ENCODE measurements around the gene CD53. TPM values are rescaled to one million over a fixed set of nuclear protein-coding genes. Genes with fewer than 3 reads are reported as not detected.

Gene CD53
- total and polyA plus RNA-seq, 3 experiments from 2014 or later, result 190 to 1,104 (median 194) TPM

DNA sequence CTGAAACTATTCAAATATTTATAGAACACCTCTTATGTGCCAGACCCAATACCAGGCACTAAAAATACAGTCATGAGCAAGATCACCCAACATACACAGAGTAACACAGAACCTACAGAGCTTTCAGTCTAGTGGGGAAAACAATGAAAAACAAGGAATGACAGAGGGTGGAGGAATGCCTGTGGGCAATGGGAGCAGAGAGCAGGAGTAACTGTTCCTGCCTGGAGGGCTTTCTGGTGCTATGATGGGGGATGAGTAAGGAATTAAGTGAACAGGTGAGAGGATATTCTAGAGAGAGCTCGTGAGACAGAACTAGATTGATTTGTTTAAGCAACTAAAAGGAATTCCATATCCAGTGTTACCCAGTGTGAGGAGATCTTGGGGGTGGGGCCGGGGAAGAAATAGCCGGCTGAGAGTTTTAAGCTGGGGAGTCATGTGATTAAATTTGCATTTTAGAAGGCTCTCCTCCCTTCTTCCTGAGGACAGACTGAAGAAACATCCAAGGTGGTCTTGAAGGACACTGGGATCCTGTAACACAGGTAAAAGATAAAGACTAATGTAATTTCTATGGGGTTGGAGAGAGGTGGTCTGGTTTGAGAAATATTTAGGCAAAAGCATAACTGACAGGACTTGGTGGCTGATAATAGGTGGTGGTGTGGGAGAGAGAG lies 2.1 kb upstream of the CD53 start:
- ChIA-PET POLR2A (interaction anchor here (0.6 to 2.2 kb wide), 2 partner anchors 75 to 93 kb away, joined by 5 to 7 read pairs; partner anchors contain the start of gene LRIF1), CTCF (interaction anchor here (1.4 to 1.7 kb wide), 3 partner anchors 11 to 90 kb away, joined by 3 to 4 read pairs (median 3); no protein-coding TSS in a partner anchor)
- no peaks in the 10 kb centered on the region for H3K9me3 ChIP-seq (ENCODE audit: low read length)
- peak overlapping the region; percentile 6 to 80 (median 29) for H3K4me3 Mint-ChIP-seq
- DNase-seq, result no peak
- H3K4me1 ChIP-seq (ENCODE audit: insufficient read depth, low read length), result peaks cover 24% of the 10 kb centered on the region
- H3K4me1 Mint-ChIP-seq, result peaks cover 45 to 65% (median 50%) of the 10 kb centered on the region in 3 donors
- H3K27me3 ChIP-seq (ENCODE audit: insufficient read depth, low read length, poor library complexity, severe bottlenecking), result no peaks in the 10 kb centered on the region
- H3K36me3 ChIP-seq (ENCODE audit: insufficient read depth, low read length), result no peaks in the 10 kb centered on the region
- H3K27ac ChIP-seq (ENCODE audit: low read depth, low read length), result no peak overlapping the region
- H3K4me3 ChIP-seq (ENCODE audit: low read length), result no peak overlapping the region
- H3K27ac Mint-ChIP-seq, result peak overlapping the region; percentile 94 to 99 (median 98)
- no peaks in the 10 kb centered on the region for H3K27me3 Mint-ChIP-seq
- H3K9me3 Mint-ChIP-seq, result peaks cover 3 to 9% (median 4%) of the 10 kb centered on the region in 5 donors
- peaks cover 5 to 28% (median 27%) of the 10 kb centered on the region in 3 donors for H3K36me3 Mint-ChIP-seq

DNA sequence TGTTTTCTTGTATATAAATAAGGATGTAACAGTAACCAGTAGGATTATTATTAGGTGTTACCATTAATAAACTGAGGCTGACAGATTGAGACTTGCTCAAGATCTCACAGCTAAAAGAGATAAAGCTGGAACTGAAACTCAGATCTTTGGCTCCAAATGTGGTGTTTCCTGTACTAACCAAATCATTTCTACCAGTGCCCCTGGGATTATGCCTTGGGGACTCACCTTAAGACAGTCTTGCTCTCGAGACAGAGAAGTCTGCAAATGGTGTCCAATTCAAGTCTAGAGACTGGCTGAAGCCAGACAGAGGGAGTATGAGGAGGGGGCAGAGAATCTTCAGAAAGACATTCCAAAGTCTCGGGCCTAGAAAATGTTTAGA lies 593 bp upstream of the CD53 start:
- H3K27me3 ChIP-seq (ENCODE audit: insufficient read depth, low read length, poor library complexity, severe bottlenecking), result no peaks in the 10 kb centered on the region
- peaks cover 4% of the 10 kb centered on the region for H3K36me3 ChIP-seq (ENCODE audit: insufficient read depth, low read length)
- no peaks in the 10 kb centered on the region for H3K9me3 ChIP-seq (ENCODE audit: low read length)
- peaks cover 9 to 35% (median 18%) of the 10 kb centered on the region in 3 donors for H3K36me3 Mint-ChIP-seq
- H3K4me3 ChIP-seq (ENCODE audit: low read length), result peak overlapping the region; percentile 94
- peak overlapping the region; percentile 95 for H3K27ac ChIP-seq (ENCODE audit: low read depth, low read length)
- ChIA-PET POLR2A (interaction anchor here (1.0 to 2.2 kb wide), 5 partner anchors 9 to 92 kb away, joined by 3 to 7 read pairs (median 3); partner anchors contain the start of gene LRIF1), CTCF (interaction anchor here (1.0 to 1.7 kb wide), 4 partner anchors 12 to 92 kb away, joined by 3 to 4 read pairs (median 3); partner anchors contain the start of gene LRIF1)
- H3K27ac Mint-ChIP-seq, result peak overlapping the region; percentile 94 to 99 (median 98)
- H3K27me3 Mint-ChIP-seq, result no peaks in the 10 kb centered on the region
- H3K4me1 ChIP-seq (ENCODE audit: insufficient read depth, low read length), result peaks cover 39% of the 10 kb centered on the region
- peaks cover 0 to 6% (median 1%) of the 10 kb centered on the region in 5 donors for H3K9me3 Mint-ChIP-seq
- H3K4me1 Mint-ChIP-seq, result peaks cover 54 to 64% (median 57%) of the 10 kb centered on the region in 3 donors
- no peak for DNase-seq
- peak overlapping the region; percentile 97 to 99 (median 99) for H3K4me3 Mint-ChIP-seq

DNA sequence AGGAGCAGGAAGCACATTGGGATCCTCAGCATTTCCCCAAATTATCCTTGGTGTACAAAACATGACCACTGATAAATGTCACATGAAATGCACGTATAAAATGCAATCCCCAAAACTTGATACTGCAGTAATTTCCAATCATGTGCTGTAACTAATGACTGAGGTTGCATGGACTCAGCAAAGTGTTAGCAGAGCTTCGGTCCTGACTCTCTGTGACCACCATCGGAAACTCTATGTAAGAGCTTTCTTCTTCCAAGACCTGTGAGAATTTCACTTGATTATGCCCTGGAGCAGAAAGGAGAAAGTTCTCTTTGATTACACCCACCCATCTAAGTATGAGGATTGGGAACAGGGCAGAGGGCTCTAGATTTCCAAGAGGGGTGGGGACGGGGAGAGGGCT lies 908 bp downstream of the CD53 start:
- Mint-ChIP-seq H3K27me3 (no peaks in the 10 kb centered on the region), H3K27ac (peak overlapping the region; percentile 94 to 99 (median 98)), H3K4me1 (peaks cover 55 to 63% (median 62%) of the 10 kb centered on the region in 3 donors), H3K4me3 (peak overlapping the region; percentile 97 to 99 (median 99)), H3K36me3 (peaks cover 9 to 45% (median 11%) of the 10 kb centered on the region in 3 donors), H3K9me3 (peaks cover 0 to 1% (median 0%) of the 10 kb centered on the region in 5 donors)
- no peak for DNase-seq
- Histone ChIP-seq H3K27me3 (ENCODE audit: insufficient read depth, low read length, poor library complexity, severe bottlenecking) (no peaks in the 10 kb centered on the region), H3K36me3 (ENCODE audit: insufficient read depth, low read length) (peaks cover 4% of the 10 kb centered on the region), H3K4me3 (ENCODE audit: low read length) (peak overlapping the region; percentile 94), H3K9me3 (ENCODE audit: low read length) (no peaks in the 10 kb centered on the region), H3K4me1 (ENCODE audit: insufficient read depth, low read length) (peaks cover 52% of the 10 kb centered on the region), H3K27ac (ENCODE audit: low read depth, low read length) (peak overlapping the region; percentile 95)
- POLR2A ChIA-PET, result interaction anchor here (0.6 to 2.4 kb wide), 5 partner anchors 9 to 643 kb away, joined by 3 to 13 read pairs (median 6); partner anchors contain the start of gene LRIF1
- CTCF ChIA-PET, result interaction anchor here (0.7 to 1.9 kb wide), 3 partner anchors 17 to 90 kb away, joined by 3 to 6 read pairs (median 3); partner anchors contain the start of gene LRIF1

DNA sequence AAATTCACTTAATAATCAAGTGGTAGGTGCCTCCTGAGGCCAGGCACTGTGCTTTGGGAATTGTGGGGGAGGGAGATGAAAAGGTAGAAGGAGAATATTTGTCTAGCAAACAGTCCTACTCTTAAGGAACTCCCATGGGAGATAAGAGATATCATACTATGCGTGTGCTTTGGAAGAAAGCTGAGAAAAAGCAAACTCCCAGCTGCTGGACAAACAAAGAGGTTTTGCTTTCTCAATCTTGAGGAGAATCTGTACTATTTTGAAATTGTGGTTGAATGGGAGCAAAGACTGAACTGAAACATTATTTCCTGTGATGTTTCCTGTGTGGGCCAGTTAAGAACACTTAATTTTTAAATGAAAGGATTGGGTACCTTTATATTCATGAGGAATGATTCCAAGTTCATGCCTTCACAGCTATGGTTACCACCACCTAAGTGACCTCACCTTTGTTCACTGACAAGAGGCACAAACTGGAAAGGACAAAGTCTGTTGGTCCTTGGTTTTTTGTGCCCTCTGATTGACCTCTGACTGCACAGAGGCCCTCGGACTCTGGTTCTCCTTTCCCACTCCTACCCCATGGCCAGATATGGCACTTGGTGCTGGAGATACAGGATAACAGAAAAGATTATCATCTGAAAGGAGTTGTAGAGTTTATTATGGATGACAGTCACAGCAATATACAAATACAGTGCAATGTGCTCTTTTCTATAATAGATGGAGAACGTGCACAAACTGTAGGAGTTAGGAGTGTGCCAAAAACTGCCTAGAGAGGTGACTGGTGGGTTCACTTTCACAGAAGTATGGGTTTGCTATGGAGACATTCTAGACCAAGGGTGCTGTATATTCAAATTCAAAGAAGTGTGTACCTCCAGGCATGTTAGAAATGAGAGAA lies 1.6 kb downstream of the CD53 start:
- peaks cover 0 to 1% (median 0%) of the 10 kb centered on the region in 5 donors for H3K9me3 Mint-ChIP-seq

DNA sequence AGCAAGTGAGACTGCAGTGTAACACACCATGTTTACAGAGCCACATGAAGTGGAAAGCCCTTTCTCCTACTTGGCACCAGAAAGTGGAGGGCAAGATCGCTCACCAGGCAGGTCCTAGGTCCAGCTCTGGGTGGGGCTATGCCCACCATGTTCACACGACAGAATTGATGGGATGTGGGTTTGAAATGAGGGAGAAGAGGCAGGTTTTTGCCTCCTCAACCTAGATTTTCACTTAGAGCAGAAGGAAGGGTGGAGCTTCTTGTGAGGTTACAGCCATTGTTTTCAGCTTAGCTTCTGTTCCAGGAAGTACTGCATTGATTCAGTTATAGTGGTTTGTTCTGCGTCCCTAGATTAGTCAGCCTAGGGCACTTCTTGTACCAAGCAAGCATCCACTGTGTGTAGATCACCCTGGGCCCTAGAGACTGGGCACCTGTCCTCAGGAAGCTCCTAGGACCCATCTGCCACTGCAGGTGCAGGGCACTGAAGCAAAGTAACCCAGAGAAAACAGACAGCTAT lies 2.3 kb downstream of the CD53 start:
- DNase-seq, result peak; percentile 12 to 69 (median 56)
- Mint-ChIP-seq H3K27ac (peak overlapping the region; percentile 94 to 99 (median 98)), H3K4me1 (peaks cover 58 to 69% (median 69%) of the 10 kb centered on the region in 3 donors), H3K9me3 (peaks cover 0 to 1% (median 0%) of the 10 kb centered on the region in 5 donors), H3K36me3 (peaks cover 11 to 51% (median 12%) of the 10 kb centered on the region in 3 donors), H3K4me3 (peak overlapping the region; percentile 97 to 99 (median 99)), H3K27me3 (no peaks in the 10 kb centered on the region)
- no peaks in the 10 kb centered on the region for H3K9me3 ChIP-seq (ENCODE audit: low read length)
- peaks cover 4% of the 10 kb centered on the region for H3K36me3 ChIP-seq (ENCODE audit: insufficient read depth, low read length)
- H3K4me3 ChIP-seq (ENCODE audit: low read length), result peak overlapping the region; percentile 94
- ChIA-PET CTCF (interaction anchor here (0.6 to 1.5 kb wide), 3 partner anchors 16 to 341 kb away, joined by 3 to 5 read pairs (median 4); no protein-coding TSS in a partner anchor), POLR2A (interaction anchor here (0.8 to 2.4 kb wide), 7 partner anchors 10 to 203 kb away, joined by 3 to 12 read pairs (median 4); no protein-coding TSS in a partner anchor)
- peak overlapping the region; percentile 95 for H3K27ac ChIP-seq (ENCODE audit: low read depth, low read length)
- no peaks in the 10 kb centered on the region for H3K27me3 ChIP-seq (ENCODE audit: insufficient read depth, low read length, poor library complexity, severe bottlenecking)
- H3K4me1 ChIP-seq (ENCODE audit: insufficient read depth, low read length), result peaks cover 66% of the 10 kb centered on the region

More for the DNA sequence above, 1.6 kb downstream of the CD53 start:
- peak in 1 of 5 donors; percentile 52 for DNase-seq
- ChIA-PET CTCF (interaction anchor here (0.6 to 1.9 kb wide), 4 partner anchors 17 to 342 kb away, joined by 3 to 6 read pairs (median 4); no protein-coding TSS in a partner anchor), POLR2A (interaction anchor here (0.6 to 2.4 kb wide), 8 partner anchors 10 to 642 kb away, joined by 3 to 13 read pairs (median 4); partner anchors contain the start of gene LRIF1)
- Histone ChIP-seq H3K9me3 (ENCODE audit: low read length) (no peaks in the 10 kb centered on the region), H3K27me3 (ENCODE audit: insufficient read depth, low read length, poor library complexity, severe bottlenecking) (no peaks in the 10 kb centered on the region), H3K4me3 (ENCODE audit: low read length) (peak overlapping the region; percentile 94), H3K27ac (ENCODE audit: low read depth, low read length) (peak overlapping the region; percentile 95), H3K4me1 (ENCODE audit: insufficient read depth, low read length) (peaks cover 59% of the 10 kb centered on the region), H3K36me3 (ENCODE audit: insufficient read depth, low read length) (peaks cover 4% of the 10 kb centered on the region)
- peaks cover 9 to 49% (median 11%) of the 10 kb centered on the region in 3 donors for H3K36me3 Mint-ChIP-seq
- H3K27me3 Mint-ChIP-seq, result no peaks in the 10 kb centered on the region
- H3K27ac Mint-ChIP-seq, result peak overlapping the region; percentile 94 to 99 (median 98)
- peak overlapping the region; percentile 97 to 99 (median 99) for H3K4me3 Mint-ChIP-seq
- H3K4me1 Mint-ChIP-seq, result peaks cover 53 to 62% (median 62%) of the 10 kb centered on the region in 3 donors

DNA sequence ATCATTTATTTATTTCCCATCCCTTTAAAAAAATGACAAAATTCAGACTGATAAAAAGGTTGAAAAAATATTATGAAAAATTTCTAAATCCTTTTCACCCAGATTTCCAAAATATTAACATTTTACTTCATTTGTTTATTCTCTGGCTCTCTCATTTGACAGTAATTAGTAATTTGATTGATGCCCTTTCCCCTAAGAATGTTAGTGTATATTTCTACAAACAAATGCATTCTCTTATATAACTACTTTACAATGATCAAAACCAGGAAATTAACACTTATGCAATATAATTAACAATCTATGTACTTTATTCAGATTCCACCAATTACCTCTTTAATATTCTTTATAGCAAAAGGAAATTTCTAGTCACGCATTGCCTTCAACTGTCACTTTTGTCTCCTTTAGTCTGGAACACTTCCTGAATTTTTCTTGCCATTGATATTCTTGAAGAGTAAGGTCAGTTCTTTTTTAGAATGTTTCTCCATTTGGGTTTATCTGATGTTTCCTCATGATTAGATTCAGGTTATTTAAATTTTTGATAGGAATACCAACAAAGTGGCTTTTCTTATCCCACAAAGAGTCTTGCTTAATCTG lies 3.9 kb downstream of the CD53 start:
- Mint-ChIP-seq H3K27me3 (no peaks in the 10 kb centered on the region), H3K4me1 (peaks cover 61 to 69% (median 69%) of the 10 kb centered on the region in 3 donors), H3K27ac (peak overlapping the region; percentile 85 to 99 (median 94)), H3K36me3 (peaks cover 12 to 60% (median 15%) of the 10 kb centered on the region in 3 donors), H3K9me3 (no peaks in the 10 kb centered on the region), H3K4me3 (peak overlapping the region; percentile 84 to 99 (median 98))
- H3K27ac ChIP-seq (ENCODE audit: low read depth, low read length), result peak overlapping the region; percentile 95
- H3K27me3 ChIP-seq (ENCODE audit: insufficient read depth, low read length, poor library complexity, severe bottlenecking), result no peaks in the 10 kb centered on the region
- H3K9me3 ChIP-seq (ENCODE audit: low read length), result no peaks in the 10 kb centered on the region
- ChIA-PET POLR2A (no interaction called here), CTCF (no interaction called here)
- no peak for DNase-seq
- H3K4me3 ChIP-seq (ENCODE audit: low read length), result peak overlapping the region; percentile 94
- H3K36me3 ChIP-seq (ENCODE audit: insufficient read depth, low read length), result peaks cover 4% of the 10 kb centered on the region
- H3K4me1 ChIP-seq (ENCODE audit: insufficient read depth, low read length), result peaks cover 67% of the 10 kb centered on the region

DNA sequence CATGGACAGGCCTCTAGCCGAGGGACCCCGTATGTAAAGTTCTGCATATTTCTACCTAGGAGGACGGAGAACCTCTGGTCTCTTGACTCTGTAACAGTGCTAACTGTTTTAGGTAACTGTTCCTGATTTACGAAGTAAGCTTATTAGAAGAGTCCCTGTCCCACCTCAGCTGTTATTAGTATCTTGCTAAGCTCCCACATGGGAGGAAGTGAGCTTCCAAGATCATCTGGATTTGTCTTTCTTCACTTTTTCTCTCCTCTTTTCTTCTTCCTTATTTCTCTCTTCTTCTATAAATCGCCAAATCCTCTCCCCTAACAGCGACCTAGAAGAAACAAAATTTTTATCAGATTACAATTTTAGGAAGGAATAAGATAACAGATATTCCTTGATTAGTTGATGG lies 4.4 kb downstream of the CD53 start:
- Mint-ChIP-seq H3K4me3 (peak overlapping the region; percentile 84 to 99 (median 98)), H3K4me1 (peaks cover 62 to 69% (median 69%) of the 10 kb centered on the region in 3 donors), H3K9me3 (no peaks in the 10 kb centered on the region), H3K27ac (peak overlapping the region; percentile 85 to 99 (median 94)), H3K27me3 (no peaks in the 10 kb centered on the region), H3K36me3 (peaks cover 14 to 64% (median 16%) of the 10 kb centered on the region in 3 donors)
- H3K27ac ChIP-seq (ENCODE audit: low read depth, low read length), result peak overlapping the region; percentile 95
- peaks cover 4% of the 10 kb centered on the region for H3K36me3 ChIP-seq (ENCODE audit: insufficient read depth, low read length)
- peaks cover 67% of the 10 kb centered on the region for H3K4me1 ChIP-seq (ENCODE audit: insufficient read depth, low read length)
- POLR2A ChIA-PET, result interaction anchor here (0.5 kb wide), 1 partner anchor 33 kb away, joined by 3 read pairs; no protein-coding TSS in a partner anchor
- H3K9me3 ChIP-seq (ENCODE audit: low read length), result no peaks in the 10 kb centered on the region
- no peaks in the 10 kb centered on the region for H3K27me3 ChIP-seq (ENCODE audit: insufficient read depth, low read length, poor library complexity, severe bottlenecking)
- CTCF ChIA-PET, result no interaction called here
- H3K4me3 ChIP-seq (ENCODE audit: low read length), result peak overlapping the region; percentile 94
- DNase-seq, result no peak
